Testis (tissue), 3 donors: Measurements from ENCODE around the gene PTPN6. TPM values are rescaled to one million over a fixed set of nuclear protein-coding genes. Genes with fewer than 3 reads are reported as not detected.

Source experiments
- DNase-seq: peaks from one replicate; pipeline ENCODE4 v3.0.0-alpha.2; 2019
- H3K27ac ChIP-seq, 2 donors: fragments of 200-600 bp; sonication (generic); one replicate each; pipeline ENCODE4 v1.5.1; 2019
- H3K27me3 ChIP-seq: fragments of 200-600 bp; sonication (generic); one replicate; pipeline ENCODE4 v1.5.1; 2019
- H3K36me3 ChIP-seq: fragments of 200-600 bp; sonication (generic); one replicate; pipeline ENCODE4 v1.5.1; 2017; ENCODE audit warnings: low read depth; ENCODE audit errors: missing control alignments
- H3K4me1 ChIP-seq: fragments of 200-600 bp; sonication (generic); one replicate; pipeline ENCODE4 v1.5.1; 2019
- H3K4me3 ChIP-seq, 2 donors: fragments of 200-600 bp; sonication (generic); one replicate each; pipeline ENCODE4 v1.5.1; 2017 to 2019
- H3K9me3 ChIP-seq: fragments of 200-600 bp; sonication (generic); one replicate; pipeline ENCODE4 v1.5.1; 2017
- CTCF ChIP-seq, 3 experiments: fragments of 450-650 bp in 2 of 3; fragments of 200-600 bp in 1 of 3; sonication (generic) in 1 of 3; IDR thresholded peaks; one replicate each; pipeline ENCODE4 v1.5.1; 2016 to 2019; ENCODE audit warnings: antibody characterized with exemption in 3 of 3, mild to moderate bottlenecking in 2 of 3, moderate library complexity in 1 of 3
- POLR2A ChIP-seq: fragments of 450-650 bp; IDR thresholded peaks from one replicate; pipeline ENCODE4 v1.6.1; 2017; ENCODE audit warnings: antibody characterized with exemption, mild to moderate bottlenecking, moderate library complexity
- WGBS, 2 donors: methylation state at CpG; one replicate each; pipeline ENCODE4 v1.1.5; 2018; 5-methylcytosine and 5-hydroxymethylcytosine counted together
- intact Hi-C: fragments of 100-400 bp; cut with DNase I; formaldehyde crosslinking; loops from one replicate; pipeline ENCODE4 v1.15.1; 2023; ENCODE audit warnings: low total_unique reads
- polyA plus RNA-seq: library from polyadenylated mRNA; stranded (reverse); fragments of 350-450 nt; fragmentation: Illumina TruSeq; extraction: RNeasy Lipid Tissue Mini Kit (QIAGEN cat#74804); gene quantifications from one replicate; pipeline ENCODE4 v1.2.3, GENCODE V29; 2014; ENCODE audit warnings: low read depth, low replicate concordance; ENCODE audit not compliant: insufficient read depth
- total RNA-seq, 2 donors: library from RNA; depleted of rRNA; stranded (reverse); fragments of >200 nt; gene quantifications; one replicate each; pipeline ENCODE4 v1.2.3, GENCODE V29; 2016

PTPN6 gene
- total and polyA plus RNA-seq, 3 donors from 2014 or later, result 3.7 to 19.1 (median 9.1) TPM

- H3K27ac ChIP-seq, result no peak overlapping the region
Measured at GRCh38 chr12:6979021-6979420, 27.9 kb downstream of the PTPN6 start.

GRCh38 chr12:6979453-6979852 lies 28.3 kb downstream of the PTPN6 start:
- H3K4me3 ChIP-seq, result no peak overlapping the region
- DNase-seq, result no peak
- intact Hi-C loops, result no loop called here
- 84 to 86% methylated on average over 3 of the region's 3 CpGs for WGBS, 2 donors
- H3K9me3 ChIP-seq, result no peaks in the 10 kb centered on the region
- TF ChIP-seq CTCF (IDR thresholded peaks at IDR 0.05) (no peak), POLR2A (no peak)
- no peaks in the 10 kb centered on the region for H3K36me3 ChIP-seq
- H3K27ac ChIP-seq, result no peak overlapping the region
- no peaks in the 10 kb centered on the region for H3K27me3 ChIP-seq
- H3K4me1 ChIP-seq, result no peaks in the 10 kb centered on the region

More at GRCh38 chr12:6979021-6979420, 27.9 kb downstream of the PTPN6 start:
- Histone ChIP-seq H3K4me3 (no peak overlapping the region), H3K4me1 (no peaks in the 10 kb centered on the region), H3K27me3 (no peaks in the 10 kb centered on the region), H3K36me3 (no peaks in the 10 kb centered on the region), H3K9me3 (no peaks in the 10 kb centered on the region)
- DNase-seq, result no peak
- TF ChIP-seq POLR2A (no peak), CTCF (IDR thresholded peaks at IDR 0.05) (no peak)
- 83 to 94% methylated on average over 6 of the region's 6 CpGs for WGBS, 2 donors
- intact Hi-C loops, result no loop called here

GRCh38 chr12:6980075-6980474 lies 28.9 kb downstream of the PTPN6 start:
- H3K4me1 ChIP-seq, result no peaks in the 10 kb centered on the region
- intact Hi-C loops, result no loop called here
- H3K9me3 ChIP-seq, result no peaks in the 10 kb centered on the region
- no peak overlapping the region for H3K27ac ChIP-seq
- no peak for DNase-seq
- H3K4me3 ChIP-seq, result no peak overlapping the region
- no peaks in the 10 kb centered on the region for H3K27me3 ChIP-seq
- TF ChIP-seq POLR2A, result no peak
- TF ChIP-seq CTCF (IDR thresholded peaks at IDR 0.05), result no peak
- H3K36me3 ChIP-seq, result no peaks in the 10 kb centered on the region
- WGBS, 2 donors, result 84 to 98% methylated on average over 4 of the region's 4 CpGs

- intact Hi-C loops, result no loop called here
- no peaks in the 10 kb centered on the region for H3K27me3 ChIP-seq
- no peaks in the 10 kb centered on the region for H3K36me3 ChIP-seq
- no peak for DNase-seq
- H3K4me1 ChIP-seq, result no peaks in the 10 kb centered on the region
- no peak overlapping the region for H3K27ac ChIP-seq
- no peak overlapping the region for H3K4me3 ChIP-seq
- no peaks in the 10 kb centered on the region for H3K9me3 ChIP-seq
- TF ChIP-seq POLR2A (no peak), CTCF (IDR thresholded peaks at IDR 0.05) (no peak)
Measured at GRCh38 chr12:6980740-6981139, 29.6 kb downstream of the PTPN6 start.

GRCh38 chr12:6981152-6982052 lies 30.2 kb downstream of the PTPN6 start:
- no peaks in the 10 kb centered on the region for H3K27me3 ChIP-seq
- no peaks in the 10 kb centered on the region for H3K36me3 ChIP-seq
- H3K4me3 ChIP-seq, result no peak overlapping the region
- intact Hi-C loops, result no loop called here
- WGBS, 2 donors, result 83 to 95% methylated on average over 10 of the region's 10 CpGs
- H3K27ac ChIP-seq, result no peak overlapping the region
- H3K4me1 ChIP-seq, result no peaks in the 10 kb centered on the region
- no peaks in the 10 kb centered on the region for H3K9me3 ChIP-seq
- TF ChIP-seq CTCF (IDR thresholded peaks at IDR 0.05) (no peak), POLR2A (no peak)
- DNase-seq, result no peak
